Epithelial cell of esophagus (primary cell): ENCODE measurements around the gene GBA2.

Source experiments
- DNase-seq: peaks from one replicate; pipeline ENCODE4 v3.0.0; 2010; ENCODE audit warnings: low read depth
- H3K4me3 ChIP-seq: 2 replicates; pipeline ENCODE4 v1.5.1; 2011; ENCODE audit warnings: mild to moderate bottlenecking, low read length, control low read depth
- CTCF ChIP-seq: IDR thresholded peaks from 2 replicates; pipeline ENCODE4 v1.5.1; 2011; ENCODE audit warnings: low read depth, mild to moderate bottlenecking, low read length, control low read depth, inconsistent platforms; ENCODE audit not compliant: insufficient read depth; ENCODE audit errors: missing control alignments

Gene GBA2

DNA sequence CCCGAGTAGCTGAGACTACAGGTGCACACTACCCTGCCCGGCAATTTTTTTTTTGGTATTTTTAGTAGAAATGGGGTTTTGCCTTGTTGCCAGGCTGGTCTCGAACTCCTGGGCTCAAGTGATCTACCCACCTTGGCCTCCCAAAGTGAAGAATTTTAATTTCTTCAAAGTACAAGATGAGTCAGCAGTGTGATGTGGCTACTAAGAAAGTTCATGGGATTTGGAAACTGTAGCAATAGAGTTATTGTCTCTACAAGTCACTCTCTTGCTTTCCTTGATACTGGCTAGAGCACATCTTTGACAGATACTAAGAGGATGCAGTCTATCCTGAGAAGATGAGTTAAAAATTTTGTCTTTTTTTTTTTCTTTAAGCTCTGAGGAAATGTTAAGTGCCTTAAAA is 14.9 kb downstream of the GBA2 start:
- no peak for DNase-seq
- no peak overlapping the region for H3K4me3 ChIP-seq
- no peak for TF ChIP-seq CTCF

GRCh38 chr9:35732800-35733541 is 16.1 kb downstream of the GBA2 start:
- H3K4me3 ChIP-seq = peak overlapping the region; percentile 87
- DNase-seq = peak; percentile 88
- peak; percentile 34 for TF ChIP-seq CTCF

DNA sequence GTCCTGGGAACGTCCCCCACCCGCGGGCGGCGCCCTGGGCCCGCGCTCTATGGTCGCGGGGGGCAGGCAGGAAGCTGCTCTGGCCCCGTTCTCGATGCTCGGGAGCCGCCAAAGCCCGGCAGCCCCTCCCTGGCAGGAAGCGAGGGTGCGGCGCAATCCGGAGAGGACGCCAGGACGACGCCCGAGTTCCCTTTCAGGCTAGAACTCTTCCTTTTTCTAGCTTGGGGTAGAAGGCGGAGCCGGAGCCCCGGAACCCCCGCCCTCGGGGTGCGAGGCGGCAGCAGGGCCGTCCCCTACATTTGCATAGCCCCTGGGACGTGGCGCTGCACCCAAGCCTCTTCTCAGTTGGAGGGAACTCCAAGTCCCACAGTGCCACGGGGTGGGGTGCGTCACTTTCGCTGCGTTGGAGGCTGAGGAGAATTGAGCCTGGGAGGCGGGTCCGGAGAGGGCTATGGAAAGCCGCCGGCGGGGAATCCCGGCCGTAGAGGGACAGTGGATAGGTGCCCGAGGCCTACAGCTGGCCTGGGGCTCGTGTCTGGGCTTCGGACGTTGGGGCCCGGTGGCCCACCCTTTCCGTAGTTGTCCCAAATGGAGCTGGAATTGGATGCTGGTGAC is 16.7 kb downstream of the GBA2 start, which contains the start of the genes CREB3 and TLN1:
TSS of gene CREB3 (plus strand) at position 482 of the 615 bp plus-strand sequence. CDS start at position 589, 107 bp downstream.
TSS of gene TLN1 (minus strand) at position 11 of the 615 bp plus-strand sequence. CDS start 6,501 bp downstream, outside the sequence.
- no peak for TF ChIP-seq CTCF
- peak; percentile 99 for DNase-seq

DNA sequence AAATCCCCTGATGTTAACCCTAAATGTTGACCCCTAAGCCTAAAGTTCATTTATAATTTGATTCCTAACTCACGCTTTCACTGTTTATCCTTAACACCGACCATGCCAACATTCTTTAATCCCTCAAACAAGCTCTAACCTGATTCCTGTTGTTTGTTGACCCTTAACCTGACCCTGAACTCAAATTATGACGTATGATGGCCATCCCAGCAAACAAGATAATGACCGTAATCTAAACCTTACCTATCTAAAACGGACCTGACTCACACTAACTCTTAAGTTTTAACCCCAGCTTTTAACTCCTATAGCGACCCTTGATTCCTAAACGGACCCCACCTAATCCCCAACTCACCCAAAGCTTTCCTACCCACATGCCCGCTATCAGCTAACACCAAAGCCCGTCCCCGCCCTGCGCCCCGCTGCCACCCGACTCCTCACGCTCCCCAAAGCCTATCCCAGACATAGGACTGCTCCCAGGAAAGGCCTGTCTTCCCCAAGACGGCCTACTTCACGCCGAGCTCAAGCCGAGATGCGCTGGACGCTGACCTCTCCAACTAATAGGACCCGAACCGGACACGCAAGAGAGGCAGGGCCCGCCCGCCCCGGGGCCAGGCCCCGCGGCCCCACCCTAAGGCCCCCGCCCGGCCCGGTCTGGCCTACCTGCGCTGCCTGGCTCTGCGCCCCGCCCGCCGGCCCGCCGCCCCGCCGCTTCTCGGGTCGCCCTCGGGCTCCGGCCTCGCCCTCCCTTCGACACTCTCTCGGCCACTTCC is 17.4 kb downstream of the GBA2 start:
- peak overlapping the region; percentile 87 for H3K4me3 ChIP-seq
- TF ChIP-seq CTCF = no peak
- DNase-seq = peak; percentile 41

More for the DNA sequence above, 16.7 kb downstream of the GBA2 start, which contains the start of the genes CREB3 and TLN1:
- H3K4me3 ChIP-seq = peak within 1 kb of the TSS; percentile 87

DNA sequence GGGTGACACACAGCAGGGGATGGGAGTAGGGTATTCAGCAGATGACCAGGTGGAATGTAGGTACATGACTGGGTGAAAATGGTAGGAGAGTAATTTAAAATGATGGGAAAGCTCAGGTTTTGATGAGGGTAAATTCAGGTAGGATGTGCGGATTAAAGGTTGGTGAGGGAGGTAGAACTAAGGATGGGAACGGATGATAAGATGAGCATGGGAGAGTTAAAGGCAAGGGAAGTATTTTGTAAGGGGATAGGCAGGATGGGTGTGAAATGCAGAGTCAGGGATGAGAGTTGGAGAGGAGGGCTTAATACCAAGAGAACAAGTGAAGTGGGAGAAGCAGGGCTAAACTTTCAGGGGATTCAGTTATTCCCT is 18.6 kb downstream of the GBA2 start:
- peak overlapping the region; percentile 87 for H3K4me3 ChIP-seq
- no peak for TF ChIP-seq CTCF
- no peak for DNase-seq

- peak; percentile 80 for TF ChIP-seq CTCF
- no peak overlapping the region for H3K4me3 ChIP-seq
- peak; percentile 82 for DNase-seq
Measured at GRCh38 chr9:35729700-35730485, 19.1 kb downstream of the GBA2 start.
